Activated CD4-positive, alpha-beta T cell treated with anti-CD3 and anti-CD28 coated beads, Interleukin-2, amount 50 U/mL, for 24 hours (primary cell): Measurements from ENCODE around the gene PRRT2.
A peak's percentile ranks its signal among the peaks of the same experiment; 100 is the strongest.

ENCODE experiments used
- DNase-seq, 2 donors: peaks; one replicate each; pipeline ENCODE4 v3.0.0-alpha.2; 2020; ENCODE audit warnings: low read depth in 1 of 2, low spot score in 1 of 2

Gene PRRT2

GRCh38 chr16:29811170-29811895 lies 660 bp upstream of the PRRT2 start:
- DNase-seq, result peak in 1 of 2 donors; percentile 70

GRCh38 chr16:29812754-29813643 lies 1.0 kb downstream of the PRRT2 start:
- no peak for DNase-seq

- DNase-seq, result no peak
These were observed 1.9 kb downstream of the PRRT2 start for GRCh38 chr16:29813644-29814562.

DNA sequence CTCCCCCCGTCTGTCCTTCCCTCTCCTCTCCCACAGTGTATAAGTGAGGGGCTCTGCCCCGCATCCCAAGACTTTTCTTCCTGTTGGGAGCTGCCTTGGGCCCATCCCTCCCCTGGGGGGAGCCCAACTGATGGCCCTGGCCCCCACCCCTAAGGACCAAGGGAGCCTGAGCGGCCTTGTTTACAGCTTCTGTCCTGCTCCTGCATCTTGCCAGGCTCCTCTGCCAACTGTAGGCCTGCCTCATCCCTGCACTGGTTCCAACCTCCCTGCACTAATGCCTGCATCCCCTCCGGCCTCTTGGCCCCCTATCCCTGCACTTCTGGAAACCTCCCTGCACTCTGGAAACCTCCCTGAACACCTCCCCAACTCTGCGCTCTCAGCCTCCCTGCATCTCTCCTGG lies 2.6 kb downstream of the PRRT2 start:
- DNase-seq, result no peak

- no peak for DNase-seq
These were observed 3.2 kb downstream of the PRRT2 start for GRCh38 chr16:29815032-29815721.

- peak; percentile 96 to 99 for DNase-seq
These were observed 4.0 kb downstream of the PRRT2 start, which contains the start of gene PAGR1 for GRCh38 chr16:29815793-29816693. TSS of gene PAGR1 (plus strand) at chr16:29816152. CDS start at chr16:29816526, 374 bp downstream.

GRCh38 chr16:29816694-29817441 lies 4.9 kb downstream of the PRRT2 start:
- no peak for DNase-seq

- no peak for DNase-seq
These were observed 6.1 kb downstream of the PRRT2 start for GRCh38 chr16:29818082-29818481.

- no peak for DNase-seq
These were observed 7.5 kb downstream of the PRRT2 start for GRCh38 chr16:29819506-29819905.

GRCh38 chr16:29820271-29820701 lies 8.3 kb downstream of the PRRT2 start, which contains the start of gene MVP:
TSS of gene MVP (plus strand) at chr16:29820462. CDS start at chr16:29830550, 10,088 bp downstream.
- no peak for DNase-seq

- no peak for DNase-seq
These were observed 9.0 kb downstream of the PRRT2 start for GRCh38 chr16:29820730-29821642.

DNA sequence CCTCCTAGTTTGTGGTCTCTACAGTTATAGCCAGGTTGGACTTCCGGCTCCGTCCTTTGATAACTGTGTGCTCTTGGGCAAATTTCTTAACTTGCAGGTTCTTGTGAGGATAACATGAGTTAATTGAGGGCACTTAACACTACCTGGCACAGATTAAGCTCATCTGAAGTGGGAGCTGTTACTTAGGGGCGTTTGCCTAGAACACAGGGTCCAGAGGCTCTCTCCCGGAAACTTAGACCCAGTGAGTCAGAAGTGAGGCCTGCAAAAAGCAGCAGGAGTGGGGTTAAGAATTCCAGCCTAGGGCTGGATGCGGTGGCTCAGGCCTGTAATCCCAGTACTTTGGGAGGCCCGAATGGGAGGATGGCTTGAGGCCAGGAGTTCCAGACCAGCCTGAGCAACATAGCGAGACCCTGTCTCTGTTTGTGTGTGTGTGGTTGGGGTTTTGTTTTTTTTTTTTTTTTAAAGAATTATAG lies 9.7 kb downstream of the PRRT2 start:
- no peak for DNase-seq

DNA sequence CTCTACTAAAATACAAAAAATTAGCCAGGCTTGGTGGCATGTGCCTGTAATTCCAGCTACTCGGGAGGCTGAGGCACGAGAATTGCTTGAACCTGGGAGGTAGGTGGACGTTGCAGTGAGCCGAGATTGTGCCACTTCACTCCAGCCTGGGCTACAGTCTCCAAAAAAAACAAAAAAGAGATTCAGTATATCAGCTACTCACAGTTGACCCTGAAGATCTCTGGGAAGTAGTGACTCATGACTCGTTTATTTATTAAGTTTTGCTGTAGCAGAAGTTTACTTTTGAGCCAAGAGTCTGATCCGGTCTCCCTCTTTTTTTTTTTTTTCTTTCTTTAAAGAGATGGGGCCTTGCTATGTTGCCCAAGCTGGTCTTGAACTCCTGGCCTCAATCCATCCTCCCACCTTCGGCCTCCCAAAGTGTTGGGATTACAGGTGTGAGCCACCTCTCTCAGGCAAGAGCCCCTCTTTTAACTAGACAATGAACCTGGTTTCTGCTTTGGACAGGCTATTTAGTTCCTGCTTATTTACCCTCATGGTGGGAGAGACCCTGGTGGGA lies 12.7 kb downstream of the PRRT2 start:
- no peak for DNase-seq

- peak in 1 of 2 donors; percentile 60 for DNase-seq
These were observed 13.4 kb downstream of the PRRT2 start for GRCh38 chr16:29825145-29826044.

DNA sequence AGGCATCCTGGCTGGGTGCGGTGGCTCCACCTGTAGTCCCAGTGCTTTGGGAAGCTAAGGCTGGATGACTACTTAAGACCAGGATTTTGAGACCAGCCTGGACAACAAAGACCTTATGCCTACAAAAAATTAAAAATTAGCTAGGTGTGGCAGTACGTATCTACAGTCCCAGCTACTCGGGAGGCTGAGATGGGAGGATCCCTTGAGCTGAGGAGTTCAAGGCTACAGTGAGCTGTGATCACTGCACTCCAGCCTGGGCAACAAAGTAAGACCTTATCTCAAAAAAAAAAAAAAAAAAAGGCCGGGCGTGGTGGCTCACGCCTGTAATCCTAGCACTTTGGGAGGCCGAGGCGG lies 14.3 kb downstream of the PRRT2 start:
- DNase-seq, result no peak

DNA sequence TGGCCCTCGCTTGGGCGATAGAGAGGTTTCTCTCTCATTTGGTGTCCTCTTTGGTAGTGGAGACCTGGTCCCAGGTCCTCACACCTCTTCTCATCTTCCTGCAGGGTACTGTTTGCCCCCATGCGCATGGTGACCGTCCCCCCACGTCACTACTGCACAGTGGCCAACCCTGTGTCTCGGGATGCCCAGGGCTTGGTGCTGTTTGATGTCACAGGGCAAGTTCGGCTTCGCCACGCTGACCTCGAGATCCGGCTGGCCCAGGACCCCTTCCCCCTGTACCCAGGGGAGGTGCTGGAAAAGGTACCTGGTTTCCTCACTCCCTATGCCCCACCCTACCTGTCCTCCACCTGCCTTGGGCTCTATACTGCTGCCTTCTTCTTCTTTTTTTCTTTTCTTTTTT lies 18.8 kb downstream of the PRRT2 start:
- DNase-seq, result no peak
